Parathyroid adenoma (tissue), 2 donors: ENCODE results near the gene XDH.

Experiments used
- H2AFZ ChIP-seq: fragments of 300-600 bp; sonication (generic); one replicate; pipeline ENCODE4 v1.7.0; 2017; ENCODE audit warnings: antibody characterized with exemption, mild to moderate bottlenecking
- H3K27ac ChIP-seq: fragments of 300-600 bp; sonication (generic); one replicate; pipeline ENCODE4 v1.7.0; 2017
- H3K27me3 ChIP-seq: fragments of 300-600 bp; sonication (generic); one replicate; pipeline ENCODE4 v1.7.0; 2017; ENCODE audit warnings: low read length; ENCODE audit not compliant: control insufficient read depth, insufficient read depth
- H3K36me3 ChIP-seq: fragments of 300-600 bp; sonication (generic); one replicate; pipeline ENCODE4 v1.7.0; 2017; ENCODE audit warnings: low read length; ENCODE audit not compliant: control insufficient read depth, insufficient read depth
- H3K4me1 ChIP-seq: fragments of 300-600 bp; sonication (generic); one replicate; pipeline ENCODE4 v1.7.0; 2017; ENCODE audit warnings: control low read depth
- H3K4me2 ChIP-seq: fragments of 300-600 bp; sonication (generic); one replicate; pipeline ENCODE4 v1.7.0; 2017; ENCODE audit warnings: low read length
- H3K4me3 ChIP-seq: fragments of 300-600 bp; sonication (generic); one replicate; pipeline ENCODE4 v1.7.0; 2017; ENCODE audit warnings: low read depth, low read length
- H3K79me2 ChIP-seq: fragments of 300-600 bp; sonication (generic); one replicate; pipeline ENCODE4 v1.7.0; 2017; ENCODE audit warnings: control low read depth
- H3K9ac ChIP-seq: fragments of 300-600 bp; sonication (generic); one replicate; pipeline ENCODE4 v1.7.0; 2017; ENCODE audit warnings: mild to moderate bottlenecking
- H3K9me3 ChIP-seq: fragments of 300-600 bp; sonication (generic); one replicate; pipeline ENCODE4 v1.7.0; 2017; ENCODE audit warnings: low read length; ENCODE audit not compliant: control insufficient read depth
- CTCF ChIP-seq: fragments of 300-600 bp; sonication (generic); IDR thresholded peaks from one replicate; pipeline ENCODE4 v1.7.0; 2017; ENCODE audit warnings: antibody characterized with exemption, mild to moderate bottlenecking
- donor health status: primary hyperparathyroidism.

XDH gene

DNA sequence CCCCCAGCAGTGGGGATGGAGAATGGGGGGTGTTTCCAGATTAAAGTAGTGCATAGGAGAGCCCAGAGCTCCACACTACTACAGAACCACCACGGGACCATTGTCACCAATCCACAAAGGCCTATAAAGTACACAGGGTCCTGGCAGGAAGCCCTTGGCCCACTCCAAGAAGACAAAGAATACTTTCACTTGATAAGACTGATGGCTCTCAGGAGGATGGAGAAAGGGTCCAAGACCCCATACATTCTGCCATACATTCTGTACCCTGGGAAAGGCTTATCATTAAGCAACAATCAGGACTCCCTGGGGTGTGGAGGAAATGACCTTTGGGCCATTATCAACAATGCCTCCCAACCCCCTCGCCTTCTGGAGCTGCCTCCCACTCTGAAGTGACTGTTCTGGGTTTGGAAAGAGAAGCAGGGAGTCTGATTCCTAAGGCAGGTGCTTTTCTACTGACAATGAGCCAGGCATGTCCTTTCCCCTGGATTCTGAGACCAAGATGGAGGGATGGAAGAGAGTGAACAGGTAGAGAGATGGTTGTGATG, 85.4 kb downstream of the XDH start:
- no peak overlapping the region for H3K27ac ChIP-seq
- H3K4me1 ChIP-seq, result no peaks in the 10 kb centered on the region
- no peaks in the 10 kb centered on the region for H3K27me3 ChIP-seq
- no peak overlapping the region for H2AFZ ChIP-seq
- TF ChIP-seq CTCF, result no peak
- no peaks in the 10 kb centered on the region for H3K79me2 ChIP-seq
- H3K4me3 ChIP-seq, result no peak overlapping the region
- H3K4me2 ChIP-seq, result no peak overlapping the region
- no peak overlapping the region for H3K9ac ChIP-seq
- H3K9me3 ChIP-seq, result no peaks in the 10 kb centered on the region
- no peaks in the 10 kb centered on the region for H3K36me3 ChIP-seq

GRCh38 chr2:31328026-31328425, 86.5 kb downstream of the XDH start:
- Histone ChIP-seq H3K4me2 (no peak overlapping the region), H3K9me3 (no peaks in the 10 kb centered on the region), H3K4me1 (no peaks in the 10 kb centered on the region), H3K27me3 (no peaks in the 10 kb centered on the region), H3K36me3 (no peaks in the 10 kb centered on the region), H3K27ac (no peak overlapping the region), H3K9ac (no peak overlapping the region), H3K4me3 (no peak overlapping the region), H3K79me2 (no peaks in the 10 kb centered on the region), H2AFZ (no peak overlapping the region)
- TF ChIP-seq CTCF, result no peak

- no peaks in the 10 kb centered on the region for H3K9me3 ChIP-seq
- no peak for TF ChIP-seq CTCF
These were observed 87.0 kb downstream of the XDH start for GRCh38 chr2:31327505-31327904.

DNA sequence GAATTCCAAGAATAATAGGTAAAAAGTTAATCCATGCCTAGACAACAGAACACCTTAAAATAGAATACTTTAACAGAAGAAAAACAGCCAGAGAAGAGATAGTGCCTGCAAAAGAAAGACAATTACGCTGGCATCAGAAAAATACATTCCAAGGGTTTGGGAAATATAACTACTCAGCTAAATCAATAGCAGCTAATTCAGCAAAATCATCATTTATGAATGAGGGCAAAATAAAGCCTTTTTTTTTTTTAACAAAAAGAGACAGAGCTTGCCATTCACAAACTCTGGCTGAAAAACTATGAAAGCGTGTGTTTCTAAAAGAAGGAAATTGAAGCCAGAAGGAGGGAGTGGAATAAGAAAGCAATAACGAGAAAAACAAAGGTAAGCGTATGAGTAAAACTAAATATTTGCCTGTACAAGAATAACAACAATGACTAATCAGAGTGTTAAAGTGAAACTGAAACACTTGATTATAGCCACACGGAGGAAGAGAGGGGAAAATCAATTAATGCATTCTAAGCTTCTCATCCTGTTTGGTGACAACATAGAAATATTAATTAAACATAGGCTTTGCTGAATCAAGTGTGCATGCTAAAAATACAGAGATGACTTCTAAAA, 90.4 kb downstream of the XDH start:
- Histone ChIP-seq H3K9me3 (no peaks in the 10 kb centered on the region), H3K27ac (no peak overlapping the region), H3K4me3 (no peak overlapping the region), H3K27me3 (no peaks in the 10 kb centered on the region), H3K79me2 (no peaks in the 10 kb centered on the region), H3K4me1 (no peaks in the 10 kb centered on the region), H3K4me2 (peak overlapping the region; percentile 9), H3K36me3 (no peaks in the 10 kb centered on the region), H3K9ac (no peak overlapping the region), H2AFZ (peak overlapping the region; percentile 19)
- TF ChIP-seq CTCF, result no peak

More at GRCh38 chr2:31327505-31327904, 87.0 kb downstream of the XDH start:
- Histone ChIP-seq H3K4me1 (no peaks in the 10 kb centered on the region), H3K36me3 (no peaks in the 10 kb centered on the region), H2AFZ (no peak overlapping the region), H3K27me3 (no peaks in the 10 kb centered on the region), H3K79me2 (no peaks in the 10 kb centered on the region), H3K27ac (no peak overlapping the region), H3K9ac (no peak overlapping the region), H3K4me2 (no peak overlapping the region), H3K4me3 (no peak overlapping the region)

GRCh38 chr2:31322371-31322770, 92.2 kb downstream of the XDH start:
- Histone ChIP-seq H3K4me1 (no peaks in the 10 kb centered on the region), H3K27me3 (no peaks in the 10 kb centered on the region)

More at GRCh38 chr2:31322371-31322770, 92.2 kb downstream of the XDH start:
- H3K4me2 ChIP-seq, result no peak overlapping the region
- H3K9ac ChIP-seq, result no peak overlapping the region
- H2AFZ ChIP-seq, result no peak overlapping the region
- no peak overlapping the region for H3K4me3 ChIP-seq
- TF ChIP-seq CTCF, result no peak
- no peaks in the 10 kb centered on the region for H3K36me3 ChIP-seq
- H3K9me3 ChIP-seq, result no peaks in the 10 kb centered on the region
- no peak overlapping the region for H3K27ac ChIP-seq
- no peaks in the 10 kb centered on the region for H3K79me2 ChIP-seq
